NCI-H2196 (cell line): ENCODE data around the gene CTRB2.

Experiments used
- DNase-seq: peaks from one replicate; lab custom pipeline; 2025; ENCODE audit not compliant: unreplicated experiment; lab: John Stamatoyannopoulos, UW

The CTRB2 gene

DNA sequence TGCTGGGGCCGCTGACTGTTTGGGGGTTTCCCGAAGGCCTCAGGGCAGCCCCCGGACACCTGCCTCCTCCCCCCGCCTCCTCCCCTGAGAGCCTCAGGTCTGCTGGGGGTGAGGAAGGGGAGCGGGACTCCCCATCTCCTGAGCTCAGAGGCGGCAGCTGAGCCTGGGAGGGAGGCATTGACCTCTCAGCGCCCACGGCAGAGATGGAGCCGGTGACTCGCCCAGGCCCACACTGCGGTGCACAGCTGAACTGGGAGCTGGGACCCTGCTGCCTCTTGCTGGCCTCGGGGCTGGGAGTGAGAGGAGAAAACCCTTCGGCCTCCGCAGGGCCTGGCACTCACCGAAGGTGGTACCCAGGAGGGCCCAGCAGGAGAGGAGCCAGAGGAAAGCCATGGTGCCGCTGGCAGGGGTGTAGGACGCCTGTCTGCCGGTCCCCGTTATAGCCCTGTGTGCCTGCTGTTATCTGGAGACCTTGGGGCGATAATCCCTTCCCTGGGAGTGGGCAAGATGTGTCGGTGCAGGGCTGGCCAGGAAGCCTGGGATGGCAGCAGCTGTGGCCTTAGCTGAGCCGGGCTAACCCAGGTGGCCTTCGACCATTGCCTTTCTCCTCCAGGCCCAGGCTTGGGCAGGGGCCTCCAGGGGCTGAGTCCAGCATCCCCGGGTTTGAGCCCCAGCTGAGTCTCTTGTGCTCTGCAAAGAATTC lies at the start of gene CTRB2:
TSS of gene CTRB2 (minus strand) at position 413 of the 703 bp plus-strand sequence. CDS start at position 393, 20 bp downstream.
- no peak for DNase-seq

DNA sequence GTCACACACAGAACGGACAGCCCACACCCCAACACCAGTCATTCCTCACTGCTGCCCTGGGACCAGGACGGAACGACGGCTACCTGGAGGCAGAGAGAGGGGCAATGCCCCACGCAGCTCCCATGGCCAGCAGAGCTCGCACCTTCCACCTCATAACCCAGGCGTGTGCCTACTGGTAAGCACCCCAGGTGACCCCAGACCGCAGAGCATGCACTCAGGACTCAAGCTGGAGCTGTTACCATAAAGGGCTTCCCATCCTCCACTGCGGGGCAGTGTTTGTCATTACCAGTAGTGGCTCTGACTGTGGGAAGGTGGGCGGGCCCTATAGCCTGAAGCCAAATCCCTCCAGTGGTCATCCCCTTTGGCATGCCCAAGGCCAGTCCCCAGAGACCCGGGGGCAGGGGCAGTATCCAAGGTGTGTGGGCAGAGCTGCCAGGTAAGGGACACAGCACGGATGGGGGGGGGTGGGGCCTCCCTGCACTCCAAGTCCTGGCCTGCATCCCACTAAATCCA lies 49.2 kb upstream of the CTRB2 start:
- no peak for DNase-seq

DNA sequence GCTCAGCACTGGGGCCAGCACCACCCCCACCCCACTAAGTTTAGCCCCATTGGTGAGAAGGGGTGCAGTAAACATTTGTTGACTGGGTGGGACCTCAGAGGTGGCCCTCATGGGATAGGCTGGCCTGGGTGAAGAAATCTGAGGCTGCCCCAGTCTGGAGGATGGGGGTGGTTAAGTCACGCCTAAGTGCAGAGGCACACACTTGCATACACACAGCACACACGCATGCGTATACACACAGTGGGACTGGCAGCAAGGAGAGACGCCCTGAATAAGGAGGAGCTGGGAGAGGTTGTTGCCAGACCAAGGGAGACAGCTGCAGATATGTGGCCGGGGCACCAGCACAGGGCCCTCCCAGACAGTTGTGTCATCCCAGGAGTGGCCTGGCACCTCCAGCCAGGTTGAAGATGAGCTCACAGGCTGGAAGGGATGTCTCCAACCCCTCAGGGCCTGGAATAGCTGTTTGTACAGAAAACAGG lies 47.4 kb upstream of the CTRB2 start:
- no peak for DNase-seq

DNA sequence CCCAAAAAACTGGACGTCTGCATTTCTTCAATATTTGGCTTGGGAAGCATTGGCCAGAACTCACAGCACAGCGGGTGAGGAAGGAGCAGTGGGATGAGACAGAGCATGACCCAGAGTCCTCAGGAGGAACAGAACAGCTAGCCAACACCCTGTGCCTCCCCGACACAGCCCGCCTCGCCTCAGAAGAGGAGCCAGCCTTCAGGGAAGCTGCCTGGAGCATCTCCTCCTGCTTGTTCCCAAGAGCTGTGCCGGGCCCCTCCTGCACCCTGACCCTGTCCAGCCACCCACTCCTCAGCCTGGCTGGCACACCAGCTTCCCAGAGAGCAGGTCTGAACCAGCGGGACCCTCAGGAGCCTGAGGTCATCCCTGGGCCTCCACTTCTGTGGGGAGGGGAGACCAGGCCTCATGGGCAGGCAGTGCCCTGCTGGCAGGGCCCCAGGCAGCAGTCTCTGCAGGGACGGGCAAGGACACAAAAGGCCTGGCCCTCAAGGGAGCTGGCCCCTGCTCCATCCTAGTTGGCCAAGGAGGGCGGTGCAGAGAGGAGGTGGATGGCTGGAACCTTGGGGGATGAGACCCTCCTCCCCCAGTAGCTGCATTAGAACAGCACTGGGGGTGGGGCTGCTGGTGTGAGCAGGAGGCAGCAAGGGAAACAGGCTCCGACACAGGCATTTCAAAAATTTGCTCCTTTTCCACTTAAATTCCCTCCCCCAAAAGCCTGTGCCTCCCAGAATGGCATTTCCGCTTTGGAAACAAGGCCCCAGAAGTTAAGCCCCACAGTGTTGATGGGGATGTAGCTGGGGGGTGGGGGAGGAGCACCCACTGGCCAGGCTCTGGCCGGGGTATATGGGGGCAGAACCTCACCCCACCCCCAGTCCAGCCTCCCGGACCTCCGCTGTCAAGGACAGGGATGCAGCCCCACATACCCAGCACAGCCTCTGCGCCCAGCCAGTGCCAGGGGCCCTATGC lies 46.3 kb upstream of the CTRB2 start:
- DNase-seq = no peak

DNA sequence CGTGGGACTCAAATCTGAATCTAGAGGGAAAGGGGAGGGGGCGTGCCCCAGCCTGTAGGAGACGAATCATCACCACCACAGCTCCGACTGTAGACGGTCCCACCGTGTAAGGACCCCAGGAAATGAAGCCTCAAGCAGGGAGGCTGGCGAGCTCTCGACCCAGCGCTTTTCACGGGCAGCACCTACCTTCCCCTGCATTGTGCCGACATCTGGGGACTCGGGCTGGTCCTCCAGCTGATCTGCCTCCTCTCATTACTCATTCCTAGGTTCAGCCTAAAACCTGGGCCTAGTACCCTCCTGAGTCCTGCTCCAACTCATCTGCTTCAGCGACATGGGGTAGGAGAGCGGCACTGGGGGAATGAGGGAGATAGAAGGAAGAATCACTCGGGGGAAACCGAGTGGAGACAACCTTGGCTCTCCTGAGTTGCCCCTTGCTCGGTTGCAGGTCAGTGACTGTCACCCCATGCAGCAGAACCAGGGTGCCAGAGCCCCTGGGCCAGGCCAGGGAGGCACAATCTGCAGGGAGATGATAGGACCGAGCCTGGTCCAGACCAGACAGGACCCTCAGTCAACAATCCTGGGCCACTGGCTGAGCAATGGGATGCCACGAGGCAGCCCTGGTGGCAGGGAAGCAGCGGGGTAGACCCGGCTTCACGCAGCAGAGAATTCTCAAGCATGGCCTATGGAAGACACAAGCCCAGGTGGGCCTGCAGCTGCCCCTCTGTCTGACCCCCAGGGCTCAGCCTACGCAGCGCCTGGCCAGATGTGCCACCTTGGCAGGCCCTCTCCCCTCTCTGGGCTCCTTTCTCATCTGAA lies 45.3 kb upstream of the CTRB2 start:
- no peak for DNase-seq

DNA sequence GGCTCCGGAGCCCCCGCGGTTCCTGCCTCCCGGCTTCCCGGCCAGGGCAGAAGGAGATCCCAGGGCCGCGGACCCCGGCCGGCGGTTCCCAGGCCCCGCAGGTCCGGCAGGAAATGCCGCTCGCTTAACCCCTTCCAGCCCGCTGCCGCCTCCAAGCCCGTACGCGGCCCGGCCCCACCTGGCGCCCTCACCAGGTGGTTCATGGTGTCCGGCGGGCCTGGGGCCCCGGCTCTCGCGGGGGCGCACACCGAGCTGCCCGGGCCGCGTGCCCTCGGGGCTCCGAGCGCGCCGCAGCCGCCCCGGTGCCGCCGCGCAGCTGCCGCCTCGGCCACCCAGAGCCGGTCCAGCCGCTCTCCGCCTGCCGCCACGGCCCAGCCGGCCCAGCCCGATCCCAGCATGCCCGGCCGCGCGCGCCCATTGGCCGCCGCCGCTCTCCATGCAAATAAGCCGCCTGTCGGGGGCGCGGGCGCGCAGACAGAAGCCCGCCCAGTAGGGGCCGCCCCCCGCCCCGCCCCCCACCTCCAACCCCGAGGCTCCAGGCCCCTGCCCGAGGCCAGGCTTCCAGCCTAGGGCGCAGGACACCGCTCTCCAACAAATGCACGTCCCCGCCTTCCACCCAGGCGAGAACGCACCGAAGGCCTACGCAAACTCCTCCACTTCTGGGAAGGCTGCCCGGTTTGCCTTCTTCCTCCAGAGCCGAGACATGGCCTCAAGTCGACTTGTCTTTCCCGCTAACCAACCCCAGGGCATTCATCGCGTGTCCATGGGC lies 44.5 kb upstream of the CTRB2 start, which contains the start of gene BCAR1:
TSS of gene BCAR1 (minus strand) at position 345 of the 769 bp plus-strand sequence. CDS start at position 203, 142 bp downstream.
- peak; percentile 63 for DNase-seq

DNA sequence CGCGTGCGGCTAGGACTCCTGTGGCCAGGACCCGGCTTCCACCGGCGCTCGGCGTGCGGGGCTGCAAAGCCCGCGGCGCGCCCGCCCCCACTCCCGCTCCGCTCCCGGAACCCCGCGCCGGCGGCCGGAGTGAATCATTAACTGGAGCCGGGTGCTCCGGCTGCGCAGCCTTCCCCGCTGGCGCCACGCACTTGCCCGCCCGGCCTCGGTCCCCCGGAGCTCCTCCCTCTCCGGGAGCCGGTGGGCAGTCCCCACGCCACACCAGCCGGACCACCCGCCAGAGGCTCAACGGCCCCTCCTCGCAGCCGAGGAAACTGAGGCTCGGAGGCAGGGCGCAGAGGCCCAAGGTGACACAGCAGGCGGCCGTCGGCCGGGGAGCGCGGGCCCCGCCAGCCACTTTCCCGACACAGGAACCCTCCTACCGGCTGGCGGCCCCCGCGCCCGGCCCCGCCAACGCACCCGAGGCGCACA lies 43.9 kb upstream of the CTRB2 start:
- no peak for DNase-seq

DNA sequence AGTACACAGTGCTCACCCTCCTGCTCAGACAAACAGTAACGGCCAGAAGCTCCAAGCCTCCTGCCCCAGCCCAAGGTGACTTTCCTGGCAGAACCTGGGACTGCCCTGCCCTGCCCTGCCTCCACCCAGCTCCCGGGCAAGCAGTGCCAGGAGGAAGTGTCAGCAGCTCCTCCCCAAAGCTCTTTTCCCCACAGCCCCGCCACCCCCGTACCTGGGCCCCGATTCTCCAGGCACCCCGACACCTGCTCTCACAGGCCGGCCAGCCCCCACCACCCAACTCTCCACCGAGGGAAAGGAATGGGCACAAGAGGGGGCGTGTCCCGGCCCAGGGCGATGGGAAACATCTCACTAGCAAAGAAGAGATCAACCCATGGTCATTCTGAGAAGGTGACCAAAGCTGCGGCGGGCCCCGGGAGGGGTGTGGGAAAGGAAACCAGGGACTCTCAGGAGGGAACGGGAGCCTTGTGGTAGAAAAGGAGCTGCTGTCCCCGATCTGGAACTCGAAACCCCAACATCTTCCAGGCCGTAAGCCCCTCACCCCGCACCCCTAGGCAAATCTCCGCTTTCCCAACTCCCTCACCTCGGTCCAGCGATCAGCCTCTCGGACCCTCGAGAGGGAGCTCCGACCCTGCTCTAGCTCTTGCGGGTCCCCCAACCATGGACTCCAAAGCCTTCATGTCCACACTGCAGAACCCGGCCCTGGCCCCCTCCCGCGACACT lies 43.3 kb upstream of the CTRB2 start:
- no peak for DNase-seq

DNA sequence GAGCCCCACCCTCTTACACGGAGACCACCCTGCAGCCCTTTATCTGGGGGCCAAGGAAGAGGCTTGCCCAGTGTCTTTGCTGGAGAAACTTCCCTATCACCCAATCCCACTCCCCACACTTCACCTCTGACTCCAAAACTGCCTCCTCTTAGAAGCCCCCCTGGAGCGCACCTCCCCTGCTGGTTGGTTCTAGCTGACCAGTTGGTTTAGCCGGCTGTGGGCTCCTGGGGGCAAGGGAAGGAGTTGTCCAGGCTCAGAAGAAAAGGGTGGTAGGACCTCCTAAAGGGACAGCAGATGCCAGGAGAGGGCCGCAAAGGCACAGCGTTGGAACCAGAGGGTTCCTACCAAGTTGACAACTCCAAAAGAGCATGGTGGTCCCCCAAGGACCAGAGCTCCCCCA lies 42.5 kb upstream of the CTRB2 start:
- no peak for DNase-seq

DNA sequence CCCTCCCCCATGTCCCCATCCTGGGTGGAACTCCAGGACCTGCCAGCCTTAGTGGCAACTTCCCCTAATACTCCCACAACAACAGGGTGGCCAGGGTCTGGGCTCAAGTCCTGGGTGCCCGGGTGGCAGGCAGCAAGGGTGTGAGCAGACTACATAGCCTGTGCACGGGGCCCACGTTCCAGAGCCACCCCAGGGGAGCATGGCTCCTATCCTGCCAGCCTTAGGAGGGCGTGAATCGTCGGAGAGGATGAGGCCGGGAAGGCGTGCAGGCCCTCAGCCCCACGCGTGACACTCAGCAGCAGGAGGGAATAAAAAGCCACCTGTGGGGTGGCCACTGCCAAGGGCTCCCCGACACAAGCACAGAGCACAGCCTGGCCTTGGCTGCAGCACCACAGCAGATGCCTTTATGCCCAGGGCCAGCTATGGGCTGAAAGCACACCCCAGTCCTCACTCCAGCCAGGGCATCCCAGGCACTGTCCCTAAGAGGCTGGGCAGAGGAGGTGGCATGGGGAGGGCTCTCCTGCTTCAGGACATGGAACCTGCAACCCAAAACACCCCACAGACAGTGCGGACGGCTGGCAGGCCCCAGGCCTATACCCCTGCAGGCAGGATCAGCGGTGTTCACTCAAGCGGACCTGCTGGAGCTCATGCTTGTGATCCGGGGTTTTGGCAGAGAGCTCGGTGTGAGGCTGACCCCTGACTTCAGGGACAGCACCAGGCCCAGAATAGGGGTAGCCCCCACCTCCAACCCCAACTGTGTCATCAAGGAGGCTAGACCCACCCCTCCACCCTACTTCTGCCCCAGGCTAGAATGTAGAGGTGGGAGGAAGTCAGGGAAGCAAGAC lies 41.8 kb upstream of the CTRB2 start:
- no peak for DNase-seq

DNA sequence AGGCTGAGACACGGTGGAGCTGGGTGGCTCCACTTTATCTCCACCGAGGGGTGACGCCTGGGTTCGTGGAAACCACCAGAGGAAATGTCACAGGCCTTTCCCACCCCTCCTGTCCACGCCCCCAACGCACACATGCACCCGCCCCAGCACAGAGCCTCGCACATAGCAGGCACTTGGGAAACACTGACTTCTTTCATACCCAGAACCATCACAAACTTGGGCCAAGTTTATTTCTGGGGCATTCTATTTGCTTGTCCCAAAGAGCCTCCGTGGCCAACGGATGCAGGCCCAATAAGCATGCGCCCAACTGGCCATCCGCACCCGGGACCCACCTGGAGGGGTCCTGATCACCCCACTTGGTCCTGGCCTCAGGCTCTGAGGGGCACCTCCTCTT lies 41.2 kb upstream of the CTRB2 start:
- no peak for DNase-seq

DNA sequence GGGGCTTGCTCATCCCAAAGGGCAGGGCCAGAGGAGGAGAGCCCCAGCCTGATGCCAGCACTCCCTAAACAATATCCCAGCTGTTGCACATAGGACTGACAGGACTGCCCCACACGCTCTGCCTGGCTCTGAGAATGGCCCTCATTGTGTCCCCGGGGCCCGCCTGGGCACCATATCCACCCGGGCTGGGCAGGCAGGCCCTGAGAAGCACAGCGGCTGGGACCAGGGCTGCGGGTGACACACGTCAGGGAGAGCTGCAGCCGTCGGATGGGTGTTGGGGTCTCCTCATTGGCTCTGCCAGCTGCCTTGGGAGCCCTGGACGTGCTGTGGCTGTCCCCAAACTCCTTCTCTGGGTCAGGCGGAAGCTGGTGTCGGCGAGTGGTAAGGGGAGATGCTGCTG lies 40.3 kb upstream of the CTRB2 start:
- no peak for DNase-seq

DNA sequence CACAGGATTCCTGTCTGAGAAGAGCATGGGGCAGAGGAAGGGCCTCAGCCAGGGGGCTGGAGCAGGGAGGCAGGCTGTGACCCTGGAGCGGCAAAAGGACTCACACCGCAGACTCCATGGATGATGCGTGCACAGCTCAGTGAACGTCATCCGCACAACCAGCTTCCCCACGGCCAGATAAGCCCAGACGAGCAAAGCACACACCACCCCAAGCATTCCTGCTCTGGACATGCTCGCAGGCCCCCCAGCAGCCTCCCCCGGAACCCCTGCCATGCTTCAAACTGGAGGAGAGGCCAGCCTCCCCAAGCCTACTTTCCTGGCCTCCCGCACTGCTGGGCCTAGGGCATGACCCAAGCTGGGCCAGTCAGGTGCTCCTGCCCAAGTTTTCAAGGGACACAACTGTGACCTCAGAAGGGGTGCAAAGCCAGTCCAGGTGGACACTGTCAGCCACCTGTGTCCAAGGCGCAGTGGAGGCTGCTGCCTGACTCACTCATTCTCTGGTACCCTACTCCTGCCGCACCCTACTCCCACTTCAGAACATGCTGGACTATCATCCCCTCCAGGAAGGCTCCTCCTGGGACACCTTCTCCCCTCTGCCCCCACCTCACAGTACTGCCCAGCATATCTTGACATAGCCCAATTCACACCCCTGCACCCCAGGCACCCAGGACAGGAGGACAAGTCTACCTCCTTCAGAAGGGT lies 39.7 kb upstream of the CTRB2 start:
- no peak for DNase-seq

DNA sequence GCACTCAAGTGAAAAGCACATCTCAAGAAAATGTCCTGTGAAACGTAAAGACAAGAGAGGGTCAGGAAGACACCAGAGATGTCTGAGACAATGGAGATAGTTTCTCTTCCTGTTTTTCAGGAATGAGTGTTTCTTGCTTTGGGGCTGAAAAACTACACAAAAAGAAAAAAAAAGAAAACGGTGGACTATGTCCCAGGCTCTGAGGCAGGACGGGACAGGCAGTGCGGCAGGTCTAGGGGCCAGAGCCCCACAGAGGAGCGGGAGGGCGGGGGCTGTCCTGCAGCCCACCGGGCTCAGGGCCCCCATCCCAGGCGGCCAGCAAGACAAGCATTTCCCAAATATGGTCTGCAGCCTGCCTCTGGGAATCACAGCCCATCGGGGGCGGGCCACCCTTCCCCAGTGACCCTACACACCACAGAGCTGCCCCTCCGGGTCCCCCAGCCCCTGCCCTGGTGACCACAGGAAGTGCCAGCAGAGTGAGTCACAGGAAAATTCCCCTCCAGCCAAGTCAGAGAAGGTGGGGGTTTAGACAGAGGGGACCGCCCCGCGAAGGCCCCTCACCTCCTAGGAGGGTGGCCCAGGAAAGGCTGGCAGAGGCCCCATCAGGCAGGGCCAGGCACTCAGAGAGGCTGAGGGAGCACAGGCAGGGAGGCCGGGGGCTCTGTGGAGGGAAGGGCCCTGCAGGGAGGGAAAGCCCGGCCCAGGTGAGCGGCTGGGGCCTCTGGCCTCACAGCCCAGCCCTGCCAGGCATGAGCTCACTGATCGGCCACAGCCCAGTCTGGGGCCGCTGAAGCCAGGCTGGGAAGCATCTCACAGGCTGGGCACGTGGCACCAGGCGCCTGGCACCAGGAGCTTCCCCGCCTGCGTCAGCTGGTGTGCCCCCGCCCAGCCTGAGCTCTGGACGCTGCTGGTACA lies 38.1 kb upstream of the CTRB2 start:
- peak; percentile 14 for DNase-seq

DNA sequence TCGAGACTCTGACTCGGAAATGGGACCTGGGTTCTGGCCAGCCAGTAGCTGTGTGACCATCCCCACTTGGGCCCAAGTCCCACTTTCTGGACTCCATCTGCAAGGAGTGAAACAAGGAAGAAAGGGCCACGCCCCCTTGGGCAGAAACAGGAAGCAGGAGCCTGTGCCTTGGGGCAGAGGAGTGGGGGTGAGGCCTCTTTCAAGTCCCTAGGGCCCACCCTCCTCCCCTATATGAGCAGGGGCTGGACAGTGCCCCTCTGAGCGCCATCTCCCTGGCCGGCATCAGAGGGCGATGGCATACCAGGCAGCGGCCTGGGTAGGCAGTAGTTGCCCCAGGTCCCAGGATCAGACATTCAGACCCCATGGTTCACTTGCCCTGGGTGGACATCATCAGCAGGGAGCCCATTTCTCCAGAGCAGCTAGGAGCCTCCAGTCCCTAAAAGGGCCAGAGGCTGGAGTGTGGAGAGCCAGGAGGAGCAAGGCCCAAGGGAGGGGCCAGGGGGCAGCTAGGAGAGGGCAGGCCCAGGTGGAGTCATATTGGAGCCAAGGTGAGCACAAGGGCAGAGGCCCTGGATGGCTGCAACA lies 37.4 kb upstream of the CTRB2 start:
- no peak for DNase-seq

DNA sequence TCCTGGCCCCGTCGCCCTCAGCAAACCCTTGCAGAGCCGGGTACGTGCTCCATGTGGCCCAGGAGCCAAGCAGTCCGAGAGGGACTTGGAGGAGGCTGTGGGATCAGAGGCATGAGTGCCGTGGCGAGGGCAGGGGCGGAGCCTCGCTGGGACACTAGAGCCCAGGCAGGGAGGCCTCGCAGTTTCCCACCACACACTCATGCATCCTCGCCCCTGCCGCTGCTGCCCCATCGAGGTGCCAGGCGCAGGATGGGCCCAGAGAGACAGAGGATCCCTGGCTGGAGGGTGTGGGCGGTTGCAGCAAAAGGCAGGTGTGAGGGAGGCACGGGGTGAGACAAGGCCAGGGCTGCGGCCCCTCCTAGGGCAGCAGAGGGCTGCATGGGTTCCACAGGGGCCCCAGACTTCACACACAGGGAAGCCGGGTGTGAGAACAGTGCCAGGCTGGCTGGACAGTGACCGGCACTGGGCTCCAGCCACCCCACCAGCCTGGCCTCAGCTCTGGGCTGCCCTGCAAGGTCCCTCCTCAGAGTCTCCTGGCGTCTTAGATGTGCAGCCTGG lies 36.8 kb upstream of the CTRB2 start:
- no peak for DNase-seq
